ENCODE data around the gene NFE2L2. TPM values are rescaled to one million over a fixed set of nuclear protein-coding genes. Genes with fewer than 3 reads are reported as not detected.

The NFE2L2 gene
- total RNA-seq, 1 donor from 2014 or later, result 51.4 TPM

DNA sequence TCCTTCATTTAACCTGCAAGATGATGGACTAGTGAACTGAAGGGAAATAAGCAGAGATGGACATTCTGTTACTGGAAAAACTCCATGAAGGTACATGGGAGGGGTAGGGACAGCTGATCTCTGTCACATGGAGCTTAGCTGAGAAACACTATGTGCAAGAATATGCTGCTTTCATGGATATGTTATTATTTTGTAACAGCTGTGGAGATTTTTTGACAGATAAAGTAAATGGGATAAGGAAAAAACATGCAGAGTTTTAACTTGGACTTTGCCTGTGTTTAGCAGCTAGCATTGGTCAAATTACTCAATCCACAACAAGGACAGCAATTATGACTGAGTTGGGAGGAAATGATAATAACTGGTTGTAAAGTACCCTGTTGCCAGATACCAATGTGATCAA lies 80.7 kb downstream of the NFE2L2 start:
- H3K36me3 Mint-ChIP-seq (ENCODE audit: unreplicated experiment), result no peaks in the 10 kb centered on the region
- peaks cover 3% of the 10 kb centered on the region for H3K4me1 Mint-ChIP-seq (ENCODE audit: low read depth, unreplicated experiment)
- TF ChIP-seq, protein P1, sequence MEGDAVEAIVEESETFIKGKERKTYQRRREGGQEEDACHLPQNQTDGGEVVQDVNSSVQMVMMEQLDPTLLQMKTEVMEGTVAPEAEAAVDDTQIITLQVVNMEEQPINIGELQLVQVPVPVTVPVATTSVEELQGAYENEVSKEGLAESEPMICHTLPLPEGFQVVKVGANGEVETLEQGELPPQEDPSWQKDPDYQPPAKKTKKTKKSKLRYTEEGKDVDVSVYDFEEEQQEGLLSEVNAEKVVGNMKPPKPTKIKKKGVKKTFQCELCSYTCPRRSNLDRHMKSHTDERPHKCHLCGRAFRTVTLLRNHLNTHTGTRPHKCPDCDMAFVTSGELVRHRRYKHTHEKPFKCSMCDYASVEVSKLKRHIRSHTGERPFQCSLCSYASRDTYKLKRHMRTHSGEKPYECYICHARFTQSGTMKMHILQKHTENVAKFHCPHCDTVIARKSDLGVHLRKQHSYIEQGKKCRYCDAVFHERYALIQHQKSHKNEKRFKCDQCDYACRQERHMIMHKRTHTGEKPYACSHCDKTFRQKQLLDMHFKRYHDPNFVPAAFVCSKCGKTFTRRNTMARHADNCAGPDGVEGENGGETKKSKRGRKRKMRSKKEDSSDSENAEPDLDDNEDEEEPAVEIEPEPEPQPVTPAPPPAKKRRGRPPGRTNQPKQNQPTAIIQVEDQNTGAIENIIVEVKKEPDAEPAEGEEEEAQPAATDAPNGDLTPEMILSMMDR (IDR thresholded peaks at IDR 0.05; ENCODE audit: partially characterized antibody, unreplicated experiment), result no peak
- no peaks in the 10 kb centered on the region for H3K27me3 Mint-ChIP-seq (ENCODE audit: unreplicated experiment)
- H3K27ac Mint-ChIP-seq (ENCODE audit: unreplicated experiment), result no peak overlapping the region
- peaks cover 2% of the 10 kb centered on the region for H3K9me3 Mint-ChIP-seq (ENCODE audit: unreplicated experiment)
- DNase-seq, result no peak
- H3K4me3 Mint-ChIP-seq (ENCODE audit: unreplicated experiment), result no peak overlapping the region

Small RNA genes lying within 50 kb of the gene (microRNA-seq; reads per million reads assigned to microRNA genes)
- gene MIR3128 (ENCODE audit: unreplicated experiment) (0.41 reads per million), gene MIR6512 (ENCODE audit: unreplicated experiment) (not detected)

Other genes starting within 250 kb of the NFE2L2 start
- gene HNRNPA3, start 51.9 kb downstream of the NFE2L2 start, total RNA-seq (ENCODE audit: unreplicated experiment), result 251 TPM
- gene AGPS, start 128.0 kb upstream of the NFE2L2 start, total RNA-seq (ENCODE audit: unreplicated experiment), result 50.8 TPM